SH-SY5Y (cell line): ENCODE measurements around the gene OXA1L.

ENCODE experiments used
- GATA2 ChIP-seq: IDR thresholded peaks from 2 replicates; pipeline ENCODE4 v1.6.1; 2011; ENCODE audit warnings: mild to moderate bottlenecking, low read depth, low read length
- GATA3 ChIP-seq: IDR thresholded peaks from 2 replicates; pipeline ENCODE4 v1.6.1; 2011; ENCODE audit warnings: low read depth, mild to moderate bottlenecking, low read length, moderate library complexity

DNA sequence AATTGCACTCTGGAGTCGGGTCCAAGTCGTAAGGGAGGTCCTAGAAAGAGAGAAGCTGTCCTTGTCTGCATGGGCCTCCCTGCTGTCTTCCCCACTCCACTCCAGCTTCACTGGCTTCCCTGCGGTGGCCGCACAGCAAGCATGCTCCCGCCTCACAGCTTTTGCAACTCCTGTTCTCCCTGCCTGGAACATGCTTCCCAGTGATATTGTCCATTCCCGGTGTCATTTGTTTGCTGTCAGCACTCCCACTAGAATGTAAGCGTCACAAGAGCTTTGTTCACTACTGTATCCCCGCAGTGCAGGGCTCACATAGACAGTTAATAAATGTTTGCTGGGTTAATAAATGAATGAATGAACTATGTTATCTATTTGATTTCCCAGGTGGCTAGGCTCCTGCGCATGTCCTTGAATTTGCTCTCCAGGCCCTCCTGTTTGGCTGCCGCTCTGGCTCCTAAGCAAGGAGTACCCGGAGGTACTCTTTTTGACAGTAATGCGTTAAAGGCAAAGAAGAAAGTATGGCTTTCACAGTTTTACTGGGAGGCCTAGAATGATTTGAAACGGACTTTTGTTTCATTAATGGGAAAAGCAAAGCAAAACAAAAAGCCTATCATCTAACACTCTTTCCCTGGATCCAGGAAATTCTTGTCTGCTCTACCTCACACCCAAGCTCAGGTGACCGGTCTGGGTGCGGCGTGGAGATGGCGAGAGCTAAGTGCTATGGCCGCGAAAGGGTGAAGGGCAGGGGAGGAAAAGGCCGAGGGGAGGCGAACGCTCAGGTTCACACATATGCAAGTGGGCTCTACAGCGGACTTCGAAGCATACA is 54.9 kb downstream of the OXA1L start:
- TF ChIP-seq GATA2 (no peak), GATA3 (no peak)
